Thyroid gland (tissue), 4 donors: ENCODE results near the gene MROH7.

ENCODE experiments used
- POLR2A ChIP-seq, 2 donors: fragments of 450-650 bp; IDR thresholded peaks; one replicate each; pipeline ENCODE4 v1.6.1; 2017; ENCODE audit warnings: antibody characterized with exemption in 2 of 2, mild to moderate bottlenecking in 2 of 2, moderate library complexity in 1 of 2
- TF ChIP-seq, protein P1 (sequence below), 6 experiments: fragments of 200-600 bp in 3 of 6; fragments of 450-650 bp in 3 of 6; sonication (generic) in 3 of 6; IDR thresholded peaks; one replicate each; pipeline ENCODE4 v1.5.1; 2016 to 2019; ENCODE audit warnings: antibody characterized with exemption in 6 of 6, mild to moderate bottlenecking in 2 of 6, inconsistent platforms in 1 of 6, moderate library complexity in 1 of 6

DNA sequence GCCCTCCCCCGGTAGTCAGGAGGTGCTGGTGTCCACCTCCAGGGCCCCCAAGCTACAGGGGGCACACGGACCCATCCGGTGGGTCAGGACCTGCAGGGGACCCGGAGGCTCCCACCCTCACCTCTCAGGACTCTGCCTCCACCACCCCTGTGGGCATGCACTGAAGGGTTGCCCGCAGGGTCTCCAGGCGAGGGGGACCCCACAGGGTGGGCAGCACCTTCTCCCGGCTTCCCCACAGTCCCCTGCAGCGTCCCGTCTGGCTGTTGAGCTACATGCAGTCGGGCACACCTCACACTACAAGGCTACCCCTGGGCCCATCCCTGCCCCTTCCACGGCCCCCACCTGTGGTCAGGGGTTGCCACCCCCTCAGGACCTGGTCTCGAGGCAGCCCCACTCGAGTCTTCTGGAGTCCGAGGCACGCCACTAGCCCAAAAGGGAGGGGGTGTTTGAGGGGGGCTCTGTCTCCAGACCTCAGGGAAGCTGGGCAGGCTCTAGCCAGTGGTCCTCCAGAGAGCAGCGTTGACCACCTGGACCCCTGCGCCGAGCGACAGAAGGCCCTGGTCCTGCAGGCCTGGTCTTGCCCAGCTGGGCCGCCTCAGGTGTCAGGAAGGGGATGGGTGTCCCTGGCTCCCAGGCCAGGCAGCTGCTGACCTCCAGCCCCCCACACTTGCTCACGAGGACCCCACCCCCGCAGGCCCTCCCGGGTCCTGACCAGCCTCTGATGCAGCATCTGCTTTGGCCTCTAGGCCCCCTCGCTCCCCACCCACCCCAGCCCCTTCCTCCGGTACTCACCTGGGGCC, 113.1 kb downstream of the MROH7 start:
- TF ChIP-seq POLR2A (IDR thresholded peaks at IDR 0.05) = no peak
- TF ChIP-seq, protein P1, sequence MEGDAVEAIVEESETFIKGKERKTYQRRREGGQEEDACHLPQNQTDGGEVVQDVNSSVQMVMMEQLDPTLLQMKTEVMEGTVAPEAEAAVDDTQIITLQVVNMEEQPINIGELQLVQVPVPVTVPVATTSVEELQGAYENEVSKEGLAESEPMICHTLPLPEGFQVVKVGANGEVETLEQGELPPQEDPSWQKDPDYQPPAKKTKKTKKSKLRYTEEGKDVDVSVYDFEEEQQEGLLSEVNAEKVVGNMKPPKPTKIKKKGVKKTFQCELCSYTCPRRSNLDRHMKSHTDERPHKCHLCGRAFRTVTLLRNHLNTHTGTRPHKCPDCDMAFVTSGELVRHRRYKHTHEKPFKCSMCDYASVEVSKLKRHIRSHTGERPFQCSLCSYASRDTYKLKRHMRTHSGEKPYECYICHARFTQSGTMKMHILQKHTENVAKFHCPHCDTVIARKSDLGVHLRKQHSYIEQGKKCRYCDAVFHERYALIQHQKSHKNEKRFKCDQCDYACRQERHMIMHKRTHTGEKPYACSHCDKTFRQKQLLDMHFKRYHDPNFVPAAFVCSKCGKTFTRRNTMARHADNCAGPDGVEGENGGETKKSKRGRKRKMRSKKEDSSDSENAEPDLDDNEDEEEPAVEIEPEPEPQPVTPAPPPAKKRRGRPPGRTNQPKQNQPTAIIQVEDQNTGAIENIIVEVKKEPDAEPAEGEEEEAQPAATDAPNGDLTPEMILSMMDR (IDR thresholded peaks at IDR 0.05) = no peak
